SK-N-SH (cell line): ENCODE measurements around the gene PDHA2. TPM values are rescaled to one million over a fixed set of nuclear protein-coding genes. Genes with fewer than 3 reads are reported as not detected.

Experiments used
- CTCF ChIA-PET: fragments of 300-600, 350-600 bp; formaldehyde crosslinking; extraction: SDS; loops from one replicate; lab custom pipeline; 2021; lab: Yijun Ruan, JAX
- POLR2A ChIA-PET: fragments of 350-600 bp; sonication (Branson Sonifier 250); formaldehyde crosslinking; extraction: SDS; loops from one replicate; lab custom pipeline; 2020; ENCODE audit warnings: antibody characterized with exemption, inconsistent platforms; lab: Yijun Ruan, JAX
- DNase-seq: peaks from one replicate; pipeline ENCODE4 v3.0.0; 2012
- H2AFZ ChIP-seq: fragments of 200-600 bp; sonication (generic); 2 replicates; pipeline ENCODE4 v1.8.1; 2016; ENCODE audit warnings: antibody characterized with exemption, mild to moderate bottlenecking, low read depth
- H3F3A ChIP-seq: fragments of 200-600 bp; sonication (generic); replicated peaks from 2 replicates; pipeline ENCODE3; 2016; ENCODE audit warnings: antibody characterized with exemption, mild to moderate bottlenecking; ENCODE audit not compliant: insufficient read depth
- H3K27ac ChIP-seq, 2 experiments: fragments of 200-500 bp in 1 of 2; fragments of 200-600 bp in 1 of 2; sonication (Bioruptor generic) in 1 of 2; sonication (generic), shearing (Covaris generic) in 1 of 2; 2 replicates each; pipeline versions ENCODE4 v1.5.1 to v1.6.1; 2014 to 2016; ENCODE audit warnings: low read depth in 2 of 2, inconsistent platforms in 1 of 2, low read length in 1 of 2, mild to moderate bottlenecking in 1 of 2, mixed read lengths in 1 of 2
- H3K27me3 ChIP-seq: fragments of 200-600 bp; sonication (generic), shearing (Covaris generic); 2 replicates; pipeline ENCODE4 v1.6.1; 2016; ENCODE audit warnings: mixed run types; ENCODE audit not compliant: insufficient read depth
- H3K36me3 ChIP-seq, 2 experiments: fragments of 200-500 bp in 1 of 2; fragments of 200-600 bp in 1 of 2; sonication (Bioruptor generic) in 1 of 2; sonication (generic) in 1 of 2; replicated peaks in 1 of 2; 2 replicates each; pipeline versions ENCODE3 to v1.5.1; 2014 to 2016; ENCODE audit warnings: low read length in 1 of 2, mild to moderate bottlenecking in 1 of 2; ENCODE audit not compliant: insufficient read depth in 2 of 2, control insufficient read depth in 1 of 2
- H3K4me1 ChIP-seq, 2 experiments: fragments of 200-500 bp in 1 of 2; fragments of 200-600 bp in 1 of 2; sonication (Bioruptor generic) in 1 of 2; sonication (generic), shearing (Covaris generic) in 1 of 2; 2 replicates each; pipeline versions ENCODE4 v1.5.1 to v1.6.1; 2014 to 2016; ENCODE audit warnings: low read depth in 1 of 2, low read length in 1 of 2, mixed run types in 1 of 2; ENCODE audit not compliant: insufficient read depth in 2 of 2, control insufficient read depth in 1 of 2
- H3K4me2 ChIP-seq: fragments of 200-600 bp; sonication (generic), shearing (Covaris generic); 2 replicates; pipeline ENCODE4 v1.6.1; 2017; ENCODE audit warnings: mixed run types
- H3K4me3 ChIP-seq, 2 experiments: fragments of 200-500 bp in 1 of 2; fragments of 200-600 bp in 1 of 2; sonication (Bioruptor generic) in 1 of 2; sonication (generic), shearing (Covaris generic) in 1 of 2; 2 replicates each; pipeline versions ENCODE4 v1.5.1 to v1.8.1; 2014 to 2016; ENCODE audit warnings: low read depth in 2 of 2, inconsistent platforms in 1 of 2, low read length in 1 of 2, mild to moderate bottlenecking in 1 of 2, mixed read lengths in 1 of 2, moderate library complexity in 1 of 2
- H3K79me2 ChIP-seq: fragments of 200-600 bp; sonication (generic); 2 replicates; pipeline ENCODE4 v1.8.1; 2017; ENCODE audit warnings: mild to moderate bottlenecking; ENCODE audit not compliant: insufficient read depth
- H3K9ac ChIP-seq: fragments of 200-600 bp; sonication (generic); 2 replicates; pipeline ENCODE4 v1.6.1; 2017; ENCODE audit warnings: mixed run types
- H3K9me2 ChIP-seq: fragments of 200-600 bp; sonication (generic); 2 replicates; pipeline ENCODE4 v1.6.1; 2017; ENCODE audit warnings: mixed run types
- H3K9me3 ChIP-seq: fragments of 200-600 bp; sonication (generic); 2 replicates; pipeline ENCODE4 v1.6.1; 2017; ENCODE audit warnings: mixed run types, mild to moderate bottlenecking, moderate library complexity
- H4K20me1 ChIP-seq: fragments of 200-600 bp; sonication (generic); 2 replicates; pipeline ENCODE4 v1.6.1; 2017; ENCODE audit warnings: mild to moderate bottlenecking, mixed run types; ENCODE audit not compliant: insufficient read depth
- CHD2 ChIP-seq: fragments of 150-350 bp; IDR thresholded peaks from 2 replicates; pipeline ENCODE4 v1.6.1; 2018; ENCODE audit warnings: low read length; ENCODE audit not compliant: partially characterized antibody
- FOXJ3 ChIP-seq: sonication (generic); formaldehyde crosslinking; IDR thresholded peaks from 2 replicates; pipeline ENCODE4 v1.5.1; 2020; ENCODE audit warnings: mild to moderate bottlenecking, missing genetic modification reagents
- FOXM1 ChIP-seq: IDR thresholded peaks from 2 replicates; pipeline ENCODE4 v1.4.0; 2012; ENCODE audit warnings: low read depth, mild to moderate bottlenecking
- JUND ChIP-seq: IDR thresholded peaks from 2 replicates; pipeline ENCODE4 v1.4.0; 2012
- NRF1 ChIP-seq: IDR thresholded peaks from 2 replicates; pipeline ENCODE4 v1.6.1; 2012; ENCODE audit warnings: low read depth, mild to moderate bottlenecking, low read length
- REST ChIP-seq: IDR thresholded peaks from 2 replicates; pipeline ENCODE4 v1.6.1; 2012; ENCODE audit warnings: mild to moderate bottlenecking, low read depth, low read length, moderate library complexity
- SMC3 ChIP-seq: IDR thresholded peaks from 2 replicates; pipeline ENCODE4 v1.6.1; 2012; ENCODE audit warnings: low read depth, low read length, improper control_type of control experiment
- TAF1 ChIP-seq: IDR thresholded peaks from 2 replicates; pipeline ENCODE4 v1.6.1; 2012; ENCODE audit warnings: low read depth, mild to moderate bottlenecking, low read length, moderate library complexity, borderline replicate concordance
- USF2 ChIP-seq: fragments of 150-350 bp; IDR thresholded peaks from 2 replicates; pipeline ENCODE4 v1.6.1; 2017; ENCODE audit warnings: antibody characterized with exemption, low read length, low read depth, borderline replicate concordance
- WGBS: methylation state at CpG from one replicate; pipeline ENCODE4 v1.1.6; 2017; ENCODE audit warnings: low lambda C conversion rate; 5-methylcytosine and 5-hydroxymethylcytosine counted together
- polyA plus RNA-seq, 3 experiments: library from polyadenylated mRNA; depleted of rRNA; stranded (reverse); fragments of >200 nt; gene quantifications; 2 replicates each; pipeline ENCODE4 v1.2.3, GENCODE V29; 2012
- small RNA-seq, 7 experiments: library from RNA; depleted of rRNA; stranded (forward); fragments of <200 nt; gene quantifications; one replicate each; pipeline ENCODE3, GENCODE V24; 2012
- TF ChIP-seq, protein P1 (sequence below): fragments of 150-350 bp; IDR thresholded peaks from 2 replicates; pipeline ENCODE4 v1.6.1; 2016; ENCODE audit warnings: mild to moderate bottlenecking, low read depth, low read length
- TF ChIP-seq, protein P2 (sequence below): IDR thresholded peaks from 2 replicates; pipeline ENCODE4 v1.4.0; 2012; ENCODE audit warnings: low read depth, borderline replicate concordance

PDHA2 gene
- polyA plus RNA-seq, 1 of the 3 experiments (the other 2 are of a cell fraction): not detected

DNA sequence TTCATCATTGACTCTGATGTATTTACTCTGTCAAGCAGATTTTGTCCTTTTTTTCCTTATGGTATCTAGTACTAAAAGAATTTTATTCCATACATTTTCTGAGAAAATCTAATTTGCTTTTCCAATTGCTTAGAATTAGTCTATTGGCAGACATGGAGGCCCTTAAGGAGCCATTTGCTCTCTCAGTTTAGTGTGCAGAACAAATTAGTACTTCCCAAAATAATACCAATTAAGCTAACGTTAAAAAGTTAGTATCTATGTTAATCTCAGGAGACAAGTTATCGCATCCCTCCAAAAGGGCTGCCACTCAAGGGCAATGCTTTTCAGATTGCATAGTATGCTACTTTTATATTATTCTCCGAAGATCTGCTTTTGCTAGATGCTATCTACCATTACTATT is 47.7 kb downstream of the PDHA2 start (continued):
- TF ChIP-seq, protein P1, sequence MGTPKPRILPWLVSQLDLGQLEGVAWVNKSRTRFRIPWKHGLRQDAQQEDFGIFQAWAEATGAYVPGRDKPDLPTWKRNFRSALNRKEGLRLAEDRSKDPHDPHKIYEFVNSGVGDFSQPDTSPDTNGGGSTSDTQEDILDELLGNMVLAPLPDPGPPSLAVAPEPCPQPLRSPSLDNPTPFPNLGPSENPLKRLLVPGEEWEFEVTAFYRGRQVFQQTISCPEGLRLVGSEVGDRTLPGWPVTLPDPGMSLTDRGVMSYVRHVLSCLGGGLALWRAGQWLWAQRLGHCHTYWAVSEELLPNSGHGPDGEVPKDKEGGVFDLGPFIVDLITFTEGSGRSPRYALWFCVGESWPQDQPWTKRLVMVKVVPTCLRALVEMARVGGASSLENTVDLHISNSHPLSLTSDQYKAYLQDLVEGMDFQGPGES: no peak
- TF ChIP-seq USF2: no peak
- no peak for TF ChIP-seq SMC3
- TF ChIP-seq, protein P2, sequence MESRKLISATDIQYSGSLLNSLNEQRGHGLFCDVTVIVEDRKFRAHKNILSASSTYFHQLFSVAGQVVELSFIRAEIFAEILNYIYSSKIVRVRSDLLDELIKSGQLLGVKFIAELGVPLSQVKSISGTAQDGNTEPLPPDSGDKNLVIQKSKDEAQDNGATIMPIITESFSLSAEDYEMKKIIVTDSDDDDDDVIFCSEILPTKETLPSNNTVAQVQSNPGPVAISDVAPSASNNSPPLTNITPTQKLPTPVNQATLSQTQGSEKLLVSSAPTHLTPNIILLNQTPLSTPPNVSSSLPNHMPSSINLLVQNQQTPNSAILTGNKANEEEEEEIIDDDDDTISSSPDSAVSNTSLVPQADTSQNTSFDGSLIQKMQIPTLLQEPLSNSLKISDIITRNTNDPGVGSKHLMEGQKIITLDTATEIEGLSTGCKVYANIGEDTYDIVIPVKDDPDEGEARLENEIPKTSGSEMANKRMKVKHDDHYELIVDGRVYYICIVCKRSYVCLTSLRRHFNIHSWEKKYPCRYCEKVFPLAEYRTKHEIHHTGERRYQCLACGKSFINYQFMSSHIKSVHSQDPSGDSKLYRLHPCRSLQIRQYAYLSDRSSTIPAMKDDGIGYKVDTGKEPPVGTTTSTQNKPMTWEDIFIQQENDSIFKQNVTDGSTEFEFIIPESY: no peak
- TF ChIP-seq NRF1: no peak
- no peak for TF ChIP-seq JUND

- Histone ChIP-seq H3K4me1 (no peaks in the 10 kb centered on the region), H3F3A (no peaks in the 10 kb centered on the region), H3K27ac (no peak overlapping the region), H3K36me3 (no peaks in the 10 kb centered on the region), H3K4me3 (no peak overlapping the region), H3K27me3 (no peaks in the 10 kb centered on the region), H3K9ac (no peak overlapping the region), H2AFZ (no peak overlapping the region), H3K9me3 (no peaks in the 10 kb centered on the region), H3K79me2 (no peaks in the 10 kb centered on the region), H3K9me2 (no peaks in the 10 kb centered on the region), H4K20me1 (no peaks in the 10 kb centered on the region), H3K4me2 (no peak overlapping the region)
- no peak for DNase-seq
- ChIA-PET POLR2A (no interaction called here), CTCF (no interaction called here)
- TF ChIP-seq CHD2 (no peak), REST (peak; percentile 87), FOXM1 (no peak), FOXJ3 (CRISPR knock-in tag) (no peak), TAF1 (no peak)
- TF ChIP-seq, protein P2: no peak
- 40% methylated on average over 1 of the region's 2 CpGs for WGBS
Measured at GRCh38 chr4:95889662-95890061, 49.8 kb downstream of the PDHA2 start.

Small RNA genes lying within 50 kb of the gene (small RNA-seq; reads per million reads assigned to genes)
- 0 reads per million in 7 experiments for gene RNU6-1059P
